22Rv1 (cell line): Measurements from ENCODE around the gene EPHB1.

ENCODE experiments used
- H3K27ac ChIP-seq: fragments of 450-650 bp; 2 replicates; pipeline ENCODE4 v1.5.1; 2017
- CTCF ChIP-seq: fragments of 450-650 bp; IDR thresholded peaks from 2 replicates; pipeline ENCODE4 v1.5.1; 2017; ENCODE audit warnings: mild to moderate bottlenecking
- ZFX ChIP-seq: fragments of 450-650 bp; IDR thresholded peaks from 2 replicates; pipeline ENCODE4 v1.6.1; 2017; ENCODE audit warnings: antibody characterized with exemption, borderline replicate concordance

The EPHB1 gene

GRCh38 chr3:134928819-134929218 is 133.8 kb downstream of the EPHB1 start:
- no peak overlapping the region for H3K27ac ChIP-seq
- no peak for TF ChIP-seq ZFX
- TF ChIP-seq CTCF: no peak

- TF ChIP-seq ZFX: no peak
- no peak for TF ChIP-seq CTCF
- no peak overlapping the region for H3K27ac ChIP-seq
Measured at GRCh38 chr3:134929976-134930375, 134.9 kb downstream of the EPHB1 start.

DNA sequence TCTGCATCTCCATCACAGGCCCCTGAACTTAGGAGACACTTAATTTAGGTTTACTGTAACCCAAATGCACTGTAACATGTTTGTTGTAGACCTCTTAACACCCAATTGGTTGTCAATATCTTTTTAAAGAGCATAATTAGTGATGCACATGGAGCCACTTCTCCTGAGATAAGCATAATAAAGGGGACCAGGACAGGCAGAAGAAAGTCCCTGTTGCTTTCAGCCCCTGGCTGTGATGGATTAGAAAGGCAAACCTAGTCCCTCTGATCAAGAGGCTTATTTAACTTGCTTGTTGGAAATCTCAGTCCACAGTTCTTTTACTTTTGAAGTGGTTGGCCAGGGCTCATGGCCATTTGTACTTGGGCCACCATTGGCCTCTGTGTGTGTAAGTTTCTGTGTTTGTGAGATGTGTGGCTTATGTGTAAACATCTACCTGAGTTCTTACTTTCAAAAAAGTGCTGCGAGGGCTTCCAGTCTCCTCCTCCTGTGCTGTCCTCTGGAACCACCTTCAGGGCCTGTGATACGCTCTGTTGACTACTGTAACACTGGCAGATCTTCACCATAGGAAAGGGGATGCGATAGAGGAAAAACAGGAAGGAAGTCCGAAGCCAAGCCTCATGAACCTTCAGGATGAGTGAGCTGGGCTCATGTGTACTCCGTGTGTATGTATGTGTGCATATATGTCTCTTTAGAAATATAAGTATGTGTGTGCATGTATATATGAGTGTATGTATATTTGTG is 136.2 kb downstream of the EPHB1 start:
- no peak for TF ChIP-seq CTCF
- TF ChIP-seq ZFX: no peak
- H3K27ac ChIP-seq: no peak overlapping the region

- no peak for TF ChIP-seq ZFX
- TF ChIP-seq CTCF: no peak
- H3K27ac ChIP-seq: no peak overlapping the region
Measured at GRCh38 chr3:134932035-134932434, 137.0 kb downstream of the EPHB1 start.

- TF ChIP-seq CTCF: no peak
- TF ChIP-seq ZFX: no peak
- no peak overlapping the region for H3K27ac ChIP-seq
Measured at GRCh38 chr3:134933997-134934396, 138.9 kb downstream of the EPHB1 start.

- H3K27ac ChIP-seq: no peak overlapping the region
- TF ChIP-seq ZFX (no peak), CTCF (no peak)
Measured at GRCh38 chr3:134934933-134935332, 139.9 kb downstream of the EPHB1 start.

GRCh38 chr3:134937256-134938028 is 142.4 kb downstream of the EPHB1 start:
- H3K27ac ChIP-seq: no peak overlapping the region
- TF ChIP-seq ZFX (no peak), CTCF (no peak)
